ENCODE measurements around the gene KLHDC7B.

Gene KLHDC7B

DNA sequence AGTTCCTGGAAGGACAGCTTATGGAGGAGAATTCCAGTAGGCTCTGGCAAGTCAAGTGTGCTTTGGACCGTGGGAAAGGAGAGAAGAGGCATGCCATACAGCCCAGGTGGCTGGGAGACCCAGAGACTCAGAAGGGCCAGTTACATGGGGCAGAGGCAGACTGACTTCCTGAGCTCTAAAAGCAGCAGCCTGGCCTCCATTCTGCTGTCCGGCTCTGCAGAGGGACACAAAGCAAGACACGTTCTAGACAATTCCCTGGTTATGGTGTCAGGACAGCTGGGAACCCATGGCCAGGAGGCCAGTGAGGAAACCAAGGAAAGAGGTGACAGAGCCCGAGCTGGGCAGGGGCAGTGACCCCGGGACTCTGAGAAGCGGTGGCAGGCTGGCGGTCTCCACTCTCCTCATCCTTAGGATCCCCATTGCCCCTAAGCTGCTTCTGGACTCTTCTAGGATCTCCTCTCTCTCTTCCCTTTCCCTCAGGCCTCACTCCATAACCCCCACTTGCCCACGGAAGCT lies 29.8 kb downstream of the KLHDC7B start:
- Histone ChIP-seq H3K36me3 (ENCODE audit: insufficient read depth, low read length) (no peaks in the 10 kb centered on the region; the same call in 1 of the 2 replicates), H3K9ac (ENCODE audit: insufficient read length) (no peak overlapping the region), H3K9me3 (ENCODE audit: low read depth, low read length) (no peaks in the 10 kb centered on the region), H3K4me3 (no peak overlapping the region), H3K27ac (no peak overlapping the region)
- TF ChIP-seq FOXP2 (optimal IDR thresholded peaks at IDR 0.05; ENCODE audit: control extremely low read depth, extremely low read length, insufficient read depth) (no peak), POLR2AphosphoS5 (IDR thresholded peaks at IDR 0.05; ENCODE audit: borderline replicate concordance, low read depth, low read length) (no peak)
- DNase-seq (ENCODE audit: low read depth, low spot score): no peak

GRCh38 chr22:50576070-50576469 lies 30.4 kb downstream of the KLHDC7B start:
- no peak for TF ChIP-seq FOXP2 (optimal IDR thresholded peaks at IDR 0.05; ENCODE audit: control extremely low read depth, extremely low read length, insufficient read depth)
- no peak for TF ChIP-seq EZH2 (IDR thresholded peaks at IDR 0.05)
- TF ChIP-seq POLR2AphosphoS5 (IDR thresholded peaks at IDR 0.05; ENCODE audit: borderline replicate concordance, low read depth, low read length): no peak
- Histone ChIP-seq H3K9ac (ENCODE audit: insufficient read length) (no peak overlapping the region), H3K36me3 (ENCODE audit: insufficient read depth, low read length) (no peaks in the 10 kb centered on the region; the same call in 1 of the 2 replicates), H3K4me3 (no peak overlapping the region), H3K27ac (no peak overlapping the region), H3K9me3 (ENCODE audit: low read depth, low read length) (no peaks in the 10 kb centered on the region)
- DNase-seq (ENCODE audit: low read depth, low spot score): no peak

GRCh38 chr22:50576806-50577696 lies 31.4 kb downstream of the KLHDC7B start:
- H3K9me3 ChIP-seq (ENCODE audit: low read depth, low read length): no peaks in the 10 kb centered on the region
- H3K9ac ChIP-seq (ENCODE audit: insufficient read length): no peak overlapping the region
- DNase-seq (ENCODE audit: low read depth, low spot score): no peak
- H3K27ac ChIP-seq: no peak overlapping the region
- no peak for TF ChIP-seq FOXP2 (optimal IDR thresholded peaks at IDR 0.05; ENCODE audit: control extremely low read depth, extremely low read length, insufficient read depth)
- TF ChIP-seq EZH2 (IDR thresholded peaks at IDR 0.05): no peak
- no peak for TF ChIP-seq POLR2AphosphoS5 (IDR thresholded peaks at IDR 0.05; ENCODE audit: borderline replicate concordance, low read depth, low read length)
- no peak overlapping the region for H3K4me3 ChIP-seq
- no peaks in the 10 kb centered on the region for H3K36me3 ChIP-seq (ENCODE audit: insufficient read depth, low read length)

DNA sequence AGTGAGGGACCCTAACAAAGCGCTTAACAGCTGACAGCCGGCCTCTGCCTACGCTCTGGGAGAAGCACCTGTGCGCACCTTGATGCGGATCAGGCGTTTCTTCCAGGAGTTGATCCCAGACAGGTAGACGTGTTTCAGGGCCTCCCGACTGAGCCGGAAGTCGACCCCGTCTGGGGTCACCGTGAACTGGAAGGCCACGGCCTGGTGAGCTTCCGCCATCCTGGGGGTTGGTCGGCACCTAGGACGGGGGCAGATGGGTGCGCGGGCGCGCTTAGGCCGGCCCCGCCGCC lies 31.9 kb downstream of the KLHDC7B start:
- no peak overlapping the region for H3K27ac ChIP-seq
- H3K36me3 ChIP-seq (ENCODE audit: insufficient read depth, low read length): no peaks in the 10 kb centered on the region
- H3K9me3 ChIP-seq (ENCODE audit: low read depth, low read length): no peaks in the 10 kb centered on the region
- H3K9ac ChIP-seq (ENCODE audit: insufficient read length): no peak overlapping the region
- H3K4me3 ChIP-seq: no peak overlapping the region
- TF ChIP-seq POLR2AphosphoS5 (IDR thresholded peaks at IDR 0.05; ENCODE audit: borderline replicate concordance, low read depth, low read length) (no peak), EZH2 (IDR thresholded peaks at IDR 0.05) (no peak), FOXP2 (optimal IDR thresholded peaks at IDR 0.05; ENCODE audit: control extremely low read depth, extremely low read length, insufficient read depth) (no peak)
- DNase-seq (ENCODE audit: low read depth, low spot score): no peak

DNA sequence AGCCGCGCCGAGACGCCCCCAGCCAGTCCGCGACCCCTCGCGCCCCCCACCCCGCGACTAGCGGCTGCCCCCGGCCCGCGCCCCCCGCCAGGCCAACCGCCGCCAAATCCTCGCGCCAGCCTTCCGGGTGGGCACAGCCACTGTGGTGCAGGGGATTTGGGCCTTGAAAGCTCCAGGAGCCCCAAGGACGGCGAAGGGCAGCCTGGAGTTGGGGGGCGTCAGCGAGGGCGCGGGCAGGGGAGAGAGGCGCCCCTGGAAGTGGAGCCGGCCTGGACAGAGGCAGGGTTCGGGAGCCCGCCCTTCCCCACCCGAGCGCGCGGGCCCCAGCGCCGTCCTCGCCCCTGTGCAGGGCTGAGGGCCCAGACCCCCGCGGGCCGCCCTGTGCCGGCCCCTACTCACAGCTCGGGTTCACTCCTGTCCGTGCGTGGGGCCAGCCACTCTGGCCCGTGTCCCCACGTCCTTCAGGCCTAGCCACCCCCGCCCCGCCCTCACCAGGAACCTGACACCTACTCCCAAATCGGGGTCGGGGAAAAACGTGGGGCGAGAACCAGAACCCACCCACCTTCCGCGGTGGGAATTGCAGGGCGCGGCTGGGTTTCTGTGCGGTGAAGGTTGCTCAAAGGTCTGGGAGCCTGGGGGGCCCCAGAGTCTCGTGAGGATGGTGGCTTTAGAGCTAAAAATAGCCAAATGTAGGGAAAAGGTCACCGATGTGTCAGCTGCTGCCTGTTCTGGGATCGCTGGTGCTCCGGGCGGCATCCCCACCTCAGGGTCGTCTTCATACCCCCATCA lies 32.5 kb downstream of the KLHDC7B start, which contains the start of gene CPT1B:
TSS of gene CPT1B (minus strand) at position 441 of the 789 bp plus-strand sequence. CDS start 512 bp downstream, outside the sequence.
- Histone ChIP-seq H3K4me3 (no peak within 1 kb of the TSS), H3K9ac (ENCODE audit: insufficient read length) (no peak within 1 kb of the TSS), H3K27ac (no peak within 1 kb of the TSS), H3K9me3 (ENCODE audit: low read depth, low read length) (no peaks in the 10 kb centered on the region), H3K36me3 (ENCODE audit: insufficient read depth, low read length) (no peaks in the 10 kb centered on the region)
- DNase-seq (ENCODE audit: low read depth, low spot score): no peak
- TF ChIP-seq POLR2AphosphoS5 (IDR thresholded peaks at IDR 0.05; ENCODE audit: borderline replicate concordance, low read depth, low read length) (peak; percentile 53; the same call in 1 of the 2 replicates), FOXP2 (optimal IDR thresholded peaks at IDR 0.05; ENCODE audit: control extremely low read depth, extremely low read length, insufficient read depth) (no peak), EZH2 (IDR thresholded peaks at IDR 0.05) (no peak)

GRCh38 chr22:50578776-50579310 lies 33.1 kb downstream of the KLHDC7B start:
- Histone ChIP-seq H3K27ac (no peak overlapping the region), H3K9ac (ENCODE audit: insufficient read length) (no peak overlapping the region), H3K9me3 (ENCODE audit: low read depth, low read length) (no peaks in the 10 kb centered on the region), H3K4me3 (no peak overlapping the region), H3K36me3 (ENCODE audit: insufficient read depth, low read length) (no peaks in the 10 kb centered on the region)
- no peak for TF ChIP-seq EZH2 (IDR thresholded peaks at IDR 0.05)
- TF ChIP-seq POLR2AphosphoS5 (IDR thresholded peaks at IDR 0.05; ENCODE audit: borderline replicate concordance, low read depth, low read length): no peak
- no peak for TF ChIP-seq FOXP2 (optimal IDR thresholded peaks at IDR 0.05; ENCODE audit: control extremely low read depth, extremely low read length, insufficient read depth)
- no peak for DNase-seq (ENCODE audit: low read depth, low spot score)

DNA sequence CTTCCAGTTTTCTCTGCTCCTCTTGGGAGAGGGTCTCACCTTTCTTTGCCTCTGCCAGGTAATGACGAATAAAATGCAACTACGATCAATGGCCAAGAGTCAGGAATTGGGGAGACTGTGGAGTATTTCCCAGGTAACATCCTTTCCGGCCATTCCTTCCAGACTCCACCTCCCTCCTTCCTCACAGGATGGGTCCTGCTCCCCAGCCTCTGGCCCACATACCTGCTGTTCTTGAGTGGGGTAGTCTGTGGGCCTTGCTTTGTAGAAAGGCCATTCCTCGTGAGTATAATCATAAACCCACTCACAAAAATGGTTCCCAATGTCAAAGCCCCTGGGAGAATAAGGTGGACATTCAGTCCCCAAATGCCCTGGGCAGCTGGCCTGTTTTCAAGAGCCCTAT lies 34.1 kb downstream of the KLHDC7B start:
- Histone ChIP-seq H3K27ac (no peak overlapping the region), H3K9me3 (ENCODE audit: low read depth, low read length) (no peaks in the 10 kb centered on the region), H3K9ac (ENCODE audit: insufficient read length) (no peak overlapping the region), H3K4me3 (no peak overlapping the region), H3K36me3 (ENCODE audit: insufficient read depth, low read length) (no peaks in the 10 kb centered on the region)
- DNase-seq (ENCODE audit: low read depth, low spot score): no peak
- TF ChIP-seq POLR2AphosphoS5 (IDR thresholded peaks at IDR 0.05; ENCODE audit: borderline replicate concordance, low read depth, low read length): no peak
- no peak for TF ChIP-seq EZH2 (IDR thresholded peaks at IDR 0.05)
- no peak for TF ChIP-seq FOXP2 (optimal IDR thresholded peaks at IDR 0.05; ENCODE audit: control extremely low read depth, extremely low read length, insufficient read depth)
